ENCODE results near the gene CTSF.
"Not testable (repeated sequence)": the region's sequence is repeated elsewhere in the genome, so short reads cannot be mapped to it uniquely, and the experiment has no call there.

CTSF gene

DNA sequence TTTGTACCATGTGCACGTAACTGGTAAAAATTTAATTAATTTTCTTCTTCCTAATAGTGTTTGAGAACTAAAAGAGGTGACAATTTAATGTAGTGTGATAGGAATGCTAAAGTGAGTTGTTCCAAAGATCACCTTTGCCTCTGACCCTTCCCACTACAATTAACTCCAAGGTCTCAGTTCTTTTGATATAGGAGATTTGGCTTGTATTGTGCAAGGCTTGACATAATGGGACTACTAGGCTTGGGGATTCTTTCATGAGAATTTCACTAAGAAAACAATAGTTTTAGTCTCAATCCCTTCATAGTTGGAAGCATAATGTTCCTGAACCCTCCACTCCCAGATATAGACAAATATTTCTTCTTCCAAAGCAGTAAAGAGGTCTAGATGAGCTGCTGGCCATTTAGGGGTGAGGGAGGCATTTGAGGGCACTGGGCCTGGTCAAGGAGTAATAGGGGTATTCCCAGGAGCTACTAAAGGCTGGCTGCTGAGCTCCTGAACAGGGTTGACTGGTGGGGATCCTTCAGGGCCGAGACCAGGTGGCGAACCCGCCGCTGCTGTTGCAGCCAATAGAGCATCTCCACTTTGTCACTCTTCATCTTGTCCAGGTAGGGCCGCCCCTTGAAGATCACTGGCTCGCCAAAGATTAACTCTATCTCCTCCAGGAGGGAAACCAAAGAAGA, 21.7 kb upstream of the CTSF start:
- no peak for DNase-seq (ENCODE audit: low read depth in 2 of 2)

DNA sequence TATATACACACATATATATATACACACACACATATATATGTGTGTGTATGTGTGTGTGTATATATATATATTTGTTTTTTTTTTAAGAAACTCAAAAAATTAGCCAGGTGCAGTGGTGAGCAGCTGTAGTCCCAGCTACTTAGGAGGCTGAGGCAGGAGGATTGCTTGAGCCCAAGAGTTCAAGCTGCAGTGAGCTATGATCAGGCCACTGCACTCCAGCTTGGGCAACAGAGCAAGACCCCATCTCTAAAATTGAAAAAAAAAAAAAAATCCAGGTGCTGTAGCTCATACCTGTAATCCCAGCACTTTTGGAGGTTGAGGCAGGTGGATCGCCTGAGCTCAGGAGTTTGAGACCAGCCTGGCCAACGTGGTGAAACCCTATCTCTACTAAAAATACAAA, 20.9 kb upstream of the CTSF start:
- DNase-seq (ENCODE audit: low read depth in 2 of 2), result not testable (repeated sequence)

DNA sequence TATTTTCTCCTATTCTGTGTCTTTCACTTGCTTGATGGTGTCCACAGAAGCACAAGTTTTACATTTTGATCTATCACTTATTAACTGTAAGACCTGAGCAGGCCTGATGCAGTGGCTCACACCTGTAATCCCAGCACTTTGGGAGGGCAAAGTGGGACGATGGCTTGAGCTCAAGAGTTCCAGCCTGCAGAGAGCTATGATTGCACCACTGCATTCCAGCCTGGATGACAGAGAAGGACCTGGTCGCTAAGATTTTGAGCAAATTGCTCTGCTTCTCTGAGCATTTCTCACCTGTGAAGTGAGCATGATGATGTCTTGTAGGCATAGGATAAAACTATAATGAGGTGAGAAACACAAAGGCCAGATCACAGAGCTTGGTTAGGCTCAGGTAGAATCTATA, 17.7 kb upstream of the CTSF start:
- DNase-seq (ENCODE audit: low read depth in 2 of 2), result no peak

DNA sequence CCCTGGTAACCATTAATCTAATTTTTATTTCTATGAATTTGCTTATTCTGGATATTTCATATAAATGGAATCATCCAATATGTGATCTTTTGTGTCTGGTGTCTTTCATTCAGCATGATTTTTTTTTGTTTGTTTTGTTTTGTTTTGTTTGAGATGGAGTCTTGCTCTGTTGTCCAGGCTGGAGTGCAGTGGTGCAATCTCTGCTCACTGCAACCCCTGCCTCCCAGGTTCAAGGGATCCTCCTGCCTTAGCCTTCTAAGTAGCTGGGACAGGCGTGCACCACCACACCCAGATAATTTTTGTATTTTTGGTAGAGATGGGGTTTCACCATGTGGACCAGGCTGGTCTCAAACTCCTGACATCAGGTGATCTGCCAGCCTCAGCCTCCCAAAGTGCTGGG, 17.0 kb upstream of the CTSF start:
- DNase-seq (ENCODE audit: low read depth in 2 of 2), result not testable (repeated sequence)

DNA sequence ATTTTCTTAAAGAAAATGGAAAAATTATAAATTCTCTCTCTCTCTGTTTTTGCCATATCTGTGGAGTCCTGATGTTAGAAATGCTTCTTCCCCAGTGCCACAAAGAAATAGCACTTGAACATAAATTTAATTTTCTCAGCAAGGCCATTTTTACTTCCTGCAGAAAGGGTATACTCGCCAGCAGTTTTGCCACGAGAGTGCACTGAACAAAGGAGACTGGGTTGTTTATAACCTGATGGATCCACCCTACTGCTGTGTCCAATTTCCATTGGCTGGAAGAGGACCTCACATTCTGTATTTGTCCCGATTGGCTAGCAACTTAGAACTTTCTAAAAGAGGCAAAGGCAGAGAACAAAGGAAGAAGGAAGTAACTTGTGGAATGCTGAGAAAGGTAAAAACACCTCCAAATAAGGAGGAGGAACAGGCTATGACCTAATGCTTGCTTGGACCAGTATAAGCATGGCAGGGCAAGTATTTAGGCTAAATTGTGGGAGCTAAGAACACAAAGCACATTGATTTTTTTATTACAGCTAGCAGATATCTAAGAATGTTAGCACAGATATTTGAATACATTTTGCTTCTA, 14.2 kb upstream of the CTSF start:
- DNase-seq (ENCODE audit: low read depth in 2 of 2), result not testable (repeated sequence)

DNA sequence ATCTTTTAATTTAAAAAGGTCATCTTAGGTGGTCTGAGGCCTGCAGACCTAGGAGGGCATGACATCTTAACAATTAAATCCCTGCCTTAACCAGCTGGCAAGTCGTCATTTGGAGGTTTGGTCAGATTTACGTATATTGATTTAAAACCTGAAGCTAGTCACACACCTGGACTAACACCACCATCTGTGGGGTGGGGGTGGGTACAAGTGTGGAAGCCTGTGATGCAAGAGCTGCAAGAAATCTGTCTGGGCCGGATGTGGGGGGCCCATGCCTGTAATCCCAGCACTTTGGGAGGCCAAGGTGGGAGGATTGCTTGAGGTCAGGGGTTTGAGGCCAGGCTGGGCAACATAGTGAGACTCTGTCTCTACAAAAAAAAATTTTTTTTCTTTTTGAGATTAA, 12.9 kb upstream of the CTSF start:
- DNase-seq (ENCODE audit: low read depth in 2 of 2), result no peak

DNA sequence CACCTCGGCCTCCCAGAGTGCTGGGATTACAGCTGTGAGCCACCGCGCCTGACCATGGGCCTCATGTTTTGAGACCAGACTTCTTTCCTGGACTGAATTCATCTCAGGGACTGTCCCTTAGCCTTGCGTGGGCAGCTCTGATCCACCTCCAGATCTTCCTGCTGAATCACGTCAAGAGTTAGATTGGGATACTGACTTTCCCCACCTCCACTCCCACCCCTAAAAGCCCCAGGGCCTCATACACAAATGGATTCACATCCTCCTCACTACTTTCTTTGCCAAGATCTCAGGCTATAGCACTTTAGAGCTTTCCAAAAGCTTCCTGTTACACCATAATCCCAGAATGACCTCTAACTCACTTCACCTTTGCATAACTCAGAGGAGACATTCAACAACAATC, 12.4 kb upstream of the CTSF start:
- no peak for DNase-seq (ENCODE audit: low read depth in 2 of 2)

DNA sequence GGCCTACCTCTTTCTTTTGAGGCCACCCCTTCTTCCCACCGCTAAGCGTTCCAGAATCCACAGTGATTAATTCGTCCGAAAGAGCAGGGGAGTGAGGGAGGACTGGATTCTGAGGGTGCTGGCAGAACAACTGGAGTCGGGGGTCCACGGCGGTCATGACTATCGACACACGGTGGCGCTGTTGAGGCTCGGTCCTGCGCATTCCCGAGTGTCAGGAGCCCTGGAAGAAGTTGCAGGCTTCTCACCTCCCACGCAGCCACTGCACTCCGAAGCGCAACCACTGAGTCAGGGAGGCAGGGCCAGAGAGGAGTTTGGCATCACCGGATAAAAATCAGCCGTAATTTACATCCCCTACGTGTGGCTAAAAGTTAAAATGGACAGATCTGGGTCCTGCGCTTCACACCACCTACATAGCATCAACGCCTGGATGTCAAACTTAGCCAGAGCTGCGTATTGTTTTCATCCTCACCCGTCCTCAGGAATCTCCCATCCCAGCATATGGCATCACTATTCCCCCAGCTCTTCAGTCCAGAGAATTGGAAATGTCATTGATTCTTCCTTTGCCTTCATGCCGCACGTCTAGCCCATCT, 10.7 kb upstream of the CTSF start:
- DNase-seq (ENCODE audit: low read depth in 2 of 2), result peak; percentile 77 to 88

DNA sequence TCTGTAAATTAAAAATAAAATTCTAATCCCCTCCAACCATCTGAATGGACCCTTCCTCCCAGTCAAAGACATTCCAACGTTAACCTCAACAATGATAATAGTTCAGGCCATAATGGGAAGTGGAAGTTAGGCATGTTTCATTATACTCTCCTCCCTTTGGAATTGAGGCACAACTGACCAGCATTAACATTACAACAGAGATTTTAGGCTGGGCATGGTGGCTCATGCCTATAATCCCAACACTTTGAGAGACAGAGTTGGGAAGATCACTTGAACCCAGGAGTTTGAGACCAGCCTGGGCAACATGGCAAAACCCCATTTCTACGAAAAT, 2.4 kb upstream of the CTSF start:
- no peak for DNase-seq (ENCODE audit: low read depth in 2 of 2)

DNA sequence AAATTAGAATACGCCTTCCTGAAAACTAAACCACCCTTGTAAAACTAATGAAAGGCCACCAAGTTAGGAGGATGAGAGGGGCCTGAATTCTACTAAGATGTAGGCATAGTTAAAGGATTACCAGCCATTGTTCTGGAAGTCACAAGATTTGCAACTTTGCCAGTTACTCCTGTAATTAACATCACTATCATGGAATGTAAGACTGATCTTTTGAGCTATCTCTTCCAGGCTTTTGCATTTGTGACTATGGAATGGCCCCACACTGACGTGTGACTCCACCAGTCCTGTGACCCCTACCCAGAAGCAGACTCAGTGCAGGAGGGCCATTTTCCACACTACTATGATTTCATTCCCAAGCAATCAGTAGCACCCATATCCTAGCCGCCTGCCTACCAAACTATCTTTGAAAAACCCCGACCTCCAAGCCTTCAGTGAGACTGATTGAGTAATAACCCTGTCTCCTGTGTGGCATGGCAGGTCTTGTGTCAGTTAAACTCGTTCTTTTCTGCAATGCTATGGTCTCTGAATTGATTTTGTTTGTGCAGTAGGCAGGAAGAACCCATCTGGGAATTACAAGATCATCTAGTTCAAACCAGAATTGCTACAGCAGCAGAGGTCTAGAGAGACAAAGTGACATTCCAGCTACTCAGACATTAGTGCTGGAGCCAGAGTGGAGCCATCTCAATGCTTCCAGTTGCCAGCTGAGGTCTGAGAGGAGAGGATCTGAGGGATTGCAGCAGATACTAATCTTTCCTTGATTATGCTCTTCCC, 1.9 kb upstream of the CTSF start:
- DNase-seq (ENCODE audit: low read depth in 2 of 2), result no peak

DNA sequence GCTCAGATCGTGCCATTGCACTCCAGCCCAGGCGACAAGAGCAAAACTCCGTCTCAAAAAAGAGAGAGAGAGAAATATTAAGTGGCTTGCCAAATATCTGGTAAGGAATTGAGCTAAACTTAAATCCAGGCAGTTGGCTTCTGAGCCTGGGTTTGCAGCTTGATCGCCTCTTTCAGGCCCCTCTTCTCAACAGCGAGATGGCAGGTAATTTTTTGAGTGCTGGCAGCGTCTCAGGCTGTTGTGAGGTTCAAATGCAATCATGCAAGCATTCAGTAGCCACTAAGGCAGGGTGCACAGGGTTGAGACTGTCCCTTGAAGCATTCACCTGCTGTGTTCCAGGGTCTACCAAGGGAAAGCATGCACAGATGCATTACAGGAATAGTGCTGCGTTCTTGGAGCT, 670 bp upstream of the CTSF start:
- no peak for DNase-seq (ENCODE audit: low read depth in 2 of 2)

DNA sequence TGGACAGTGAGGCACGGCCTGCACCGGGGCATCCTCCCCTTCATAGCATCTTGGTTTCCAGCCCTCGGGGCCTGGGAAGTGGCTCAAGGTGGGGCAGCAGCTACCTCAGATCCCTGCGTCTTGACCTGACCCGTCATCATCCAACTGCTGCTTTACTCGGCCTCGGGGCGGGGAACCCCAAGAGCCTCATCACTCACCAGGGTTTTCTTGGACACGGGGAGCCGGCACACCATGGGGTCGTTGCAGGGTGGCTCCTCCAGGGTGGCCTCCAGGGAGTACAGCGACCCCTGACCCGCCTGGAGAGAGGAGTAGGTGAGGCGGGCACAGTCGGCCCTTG, 651 bp downstream of the CTSF start:
- no peak for DNase-seq (ENCODE audit: low read depth in 2 of 2)

DNA sequence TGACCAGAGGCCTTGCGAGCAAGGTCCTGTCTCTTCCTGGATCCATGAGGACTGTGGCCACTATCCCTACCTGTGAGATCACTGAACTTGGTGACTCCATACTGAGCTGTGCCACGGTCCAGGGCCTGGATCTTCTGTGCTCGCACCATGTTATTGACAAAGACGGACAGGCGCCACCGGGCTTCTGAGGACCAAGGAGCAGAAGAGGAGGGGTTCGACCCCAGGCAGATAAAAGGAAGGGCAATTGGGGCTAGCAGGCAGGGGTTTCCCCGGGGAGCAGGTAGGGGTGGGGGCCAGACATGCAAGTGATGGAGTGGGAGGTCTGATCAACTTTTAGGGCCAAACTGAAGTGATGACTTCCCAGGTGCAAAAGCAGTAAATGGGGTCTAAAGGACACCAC, 2.2 kb downstream of the CTSF start:
- no peak for DNase-seq (ENCODE audit: low read depth in 2 of 2)

DNA sequence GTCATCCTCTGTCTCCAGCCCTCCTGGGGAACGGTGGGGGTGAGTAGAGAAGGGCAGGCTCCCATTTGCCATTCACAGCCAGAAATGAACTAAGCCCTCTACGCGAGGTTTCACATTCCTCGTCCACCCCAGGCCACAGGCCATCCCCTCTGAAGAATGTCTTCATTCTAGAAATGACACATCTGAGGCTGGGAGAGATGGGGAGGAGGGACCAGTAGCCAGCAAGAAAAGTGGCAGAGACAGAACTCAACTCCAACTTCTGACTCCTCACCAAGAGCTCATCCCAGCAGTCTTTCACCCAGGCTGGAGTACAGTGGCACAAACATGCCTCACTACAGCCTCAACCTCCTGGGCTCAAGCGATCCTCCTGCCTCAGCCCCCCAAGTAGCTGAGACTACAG, 3.4 kb downstream of the CTSF start:
- no peak for DNase-seq (ENCODE audit: low read depth in 2 of 2)

DNA sequence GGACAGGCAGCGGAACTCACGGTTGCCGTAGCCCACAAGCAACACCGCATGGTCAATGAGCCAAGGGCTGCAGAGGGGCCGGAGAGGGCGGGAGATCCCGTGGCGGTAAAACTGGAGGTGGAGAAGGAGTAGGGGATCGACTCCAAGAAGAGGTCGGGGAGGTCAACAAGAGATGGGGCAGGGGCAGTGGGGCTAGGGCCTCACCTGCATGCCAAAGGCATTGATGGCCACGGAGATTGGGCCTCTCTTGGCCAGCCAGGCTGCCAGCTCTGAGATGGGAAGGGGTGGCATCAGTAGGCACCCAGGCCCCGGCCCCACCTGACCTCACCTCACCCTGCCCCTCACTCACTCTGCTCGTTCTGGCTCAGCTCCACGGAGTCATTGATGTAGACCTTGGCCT, 3.9 kb downstream of the CTSF start:
- DNase-seq (ENCODE audit: low read depth in 2 of 2), result no peak

DNA sequence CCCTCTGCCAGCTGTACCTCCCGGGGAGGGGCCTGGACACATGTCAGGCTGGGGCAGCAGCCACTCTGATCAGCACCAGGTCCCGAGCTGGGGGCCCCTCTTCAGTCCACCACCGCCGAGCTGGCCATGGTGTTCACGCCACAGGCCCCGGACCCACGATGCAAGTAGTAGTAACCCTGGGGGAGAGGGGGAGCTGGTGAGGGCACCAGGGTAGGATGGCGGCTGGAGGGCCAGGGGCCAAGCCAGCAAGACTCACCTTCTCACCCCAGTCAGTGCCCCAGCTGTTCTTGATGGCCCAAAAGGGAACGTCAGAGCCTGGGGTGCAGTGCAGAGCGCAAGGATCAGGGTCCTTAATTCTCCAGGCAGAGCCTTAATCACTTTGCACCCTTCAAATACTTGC, 4.6 kb downstream of the CTSF start:
- no peak for DNase-seq (ENCODE audit: low read depth in 2 of 2)

DNA sequence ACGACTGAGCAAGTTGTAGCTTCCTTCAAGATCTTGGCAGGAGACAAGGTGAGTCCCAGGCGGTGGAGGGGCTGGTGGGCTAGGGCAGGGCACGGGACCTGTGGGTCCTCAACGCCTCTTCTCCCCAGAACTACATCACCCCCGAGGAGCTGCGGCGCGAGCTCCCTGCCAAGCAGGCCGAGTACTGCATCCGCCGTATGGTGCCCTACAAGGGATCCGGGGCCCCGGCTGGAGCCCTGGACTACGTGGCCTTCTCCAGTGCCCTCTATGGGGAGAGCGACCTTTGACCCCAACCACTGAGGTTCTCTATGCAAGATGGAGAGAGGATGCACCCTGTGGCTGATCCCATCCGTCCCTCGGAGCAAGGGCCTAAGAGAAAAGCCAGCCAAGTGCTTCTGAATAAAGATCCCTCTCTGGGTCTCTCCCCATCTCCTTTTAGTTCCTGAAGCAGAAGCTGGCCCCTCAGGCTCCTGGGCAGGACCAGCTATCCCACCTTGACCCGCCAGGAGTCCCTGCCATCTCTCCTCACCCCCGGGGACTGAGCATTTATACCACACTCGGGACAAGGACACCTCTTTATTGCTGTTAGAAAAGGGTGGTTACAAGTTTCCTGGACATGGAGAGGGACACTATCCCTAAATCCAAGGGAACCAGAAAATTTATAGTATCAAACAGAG, 5.4 kb downstream of the CTSF start:
- no peak for DNase-seq (ENCODE audit: low read depth in 2 of 2)

DNA sequence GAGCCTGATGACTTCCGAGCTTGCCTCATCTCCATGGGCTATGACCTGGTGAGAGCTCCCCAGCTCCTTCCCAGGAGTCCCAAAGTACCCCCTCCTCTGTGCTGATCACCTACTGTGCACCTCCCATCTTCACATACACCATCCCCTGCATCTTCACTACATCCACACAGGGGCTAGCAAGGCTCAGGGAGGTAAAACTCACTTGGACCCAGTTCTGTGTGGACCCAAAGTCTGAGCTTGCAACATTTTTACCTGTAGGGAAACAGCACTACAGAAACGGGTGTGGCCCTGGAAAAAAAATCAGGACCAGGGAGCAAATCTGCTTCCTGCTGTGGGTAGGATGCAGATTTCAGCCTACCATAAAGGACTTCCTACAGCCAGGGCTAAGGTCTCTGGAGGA, 6.1 kb downstream of the CTSF start:
- DNase-seq (ENCODE audit: low read depth in 2 of 2), result no peak

DNA sequence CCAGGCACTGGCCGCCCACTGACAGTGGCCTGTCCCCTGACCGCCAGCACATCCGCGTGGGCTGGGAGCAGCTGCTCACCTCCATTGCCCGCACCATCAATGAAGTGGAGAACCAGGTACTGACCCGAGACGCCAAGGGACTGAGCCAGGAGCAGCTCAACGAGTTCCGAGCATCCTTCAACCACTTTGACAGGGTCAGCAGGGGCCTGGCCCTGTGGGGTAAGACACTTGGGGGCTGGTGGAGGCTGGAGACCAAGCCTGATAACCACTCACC, 6.5 kb downstream of the CTSF start:
- DNase-seq (ENCODE audit: low read depth in 2 of 2), result no peak

DNA sequence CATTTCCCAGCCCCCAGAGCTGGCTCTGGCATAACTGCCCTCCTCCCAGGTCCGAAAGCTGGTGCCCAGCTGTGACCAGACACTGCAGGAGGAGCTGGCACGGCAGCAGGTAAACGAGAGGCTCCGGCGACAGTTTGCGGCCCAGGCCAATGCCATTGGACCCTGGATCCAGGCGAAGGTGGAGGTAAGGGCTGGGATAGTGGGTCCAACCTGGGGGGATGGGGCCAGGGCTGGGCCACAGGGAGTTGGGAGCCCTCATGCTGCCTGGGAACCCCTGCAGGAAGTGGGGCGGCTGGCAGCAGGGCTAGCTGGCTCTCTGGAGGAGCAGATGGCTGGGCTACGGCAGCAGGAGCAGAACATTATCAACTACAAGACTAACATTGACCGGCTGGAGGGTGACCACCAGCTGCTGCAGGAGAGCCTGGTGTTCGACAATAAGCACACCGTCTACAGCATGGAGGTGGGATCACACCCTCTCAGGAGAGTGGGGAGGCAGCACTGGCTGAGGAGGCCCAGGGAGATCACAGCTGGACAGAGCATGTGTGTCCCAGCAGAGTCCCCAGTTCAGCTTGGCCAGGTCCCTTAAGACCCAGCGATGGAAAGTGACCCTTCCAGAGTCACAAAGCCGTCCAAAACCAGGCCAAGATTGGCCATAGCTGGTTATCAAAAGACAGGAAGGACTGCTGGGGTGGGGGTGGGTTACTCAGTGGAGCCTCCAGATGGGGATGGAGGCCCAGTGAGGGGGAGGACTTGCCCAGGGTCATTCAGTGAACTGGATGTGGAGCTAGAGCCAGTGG, 7.0 kb downstream of the CTSF start:
- DNase-seq (ENCODE audit: low read depth in 2 of 2), result no peak

DNA sequence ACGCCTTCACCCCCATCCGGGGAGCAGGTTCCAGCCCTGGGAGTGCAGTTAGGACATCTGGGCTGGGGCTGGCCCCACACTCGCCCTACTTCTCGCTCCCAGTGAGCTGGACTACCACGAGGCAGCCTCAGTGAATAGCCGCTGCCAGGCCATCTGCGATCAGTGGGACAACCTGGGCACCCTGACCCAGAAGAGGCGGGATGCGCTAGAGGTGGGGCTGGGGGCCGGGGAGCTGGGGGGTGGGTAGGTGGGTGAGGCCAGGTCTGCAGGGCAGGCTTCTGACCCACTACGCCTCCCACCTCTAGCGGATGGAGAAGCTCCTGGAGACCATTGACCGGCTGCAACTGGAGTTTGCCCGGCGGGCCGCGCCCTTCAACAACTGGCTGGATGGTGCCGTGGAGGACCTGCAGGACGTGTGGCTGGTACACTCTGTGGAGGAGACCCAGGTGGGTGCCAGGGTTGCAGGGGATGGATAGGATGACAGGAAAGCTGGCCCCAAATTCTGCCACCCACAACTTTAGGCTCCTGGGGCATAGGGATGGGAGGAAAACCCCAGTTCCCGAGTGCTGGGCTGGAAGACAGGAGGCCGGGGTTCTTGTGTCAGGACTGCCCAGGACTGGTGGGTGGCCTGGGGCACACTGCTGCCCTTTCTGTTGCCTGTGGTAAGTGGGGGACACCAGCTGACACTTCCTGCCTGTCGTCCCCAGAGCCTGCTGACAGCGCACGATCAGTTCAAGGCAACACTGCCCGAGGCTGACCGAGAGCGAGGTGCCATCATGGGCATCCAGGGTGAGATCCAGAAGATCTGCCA, 8.3 kb downstream of the CTSF start:
- no peak for DNase-seq (ENCODE audit: low read depth in 2 of 2)
